GM18508 (cell line): ENCODE results near the gene LLGL1.

Experiments used
- ATAC-seq: cut with Tn5 transposase; IDR thresholded peaks from one replicate; pipeline ENCODE4 v1.9.1; 2021; ENCODE audit warnings: moderate number of reproducible peaks; ENCODE audit not compliant: insufficient read depth, unreplicated experiment

The LLGL1 gene

GRCh38 chr17:18225121-18225641 lies at the start of gene LLGL1:
Gene LLGL1, plus strand, starts transcription at chr17:18225635. Its CDS starts 48 bp downstream, at chr17:18225683.
- ATAC-seq: no peak

GRCh38 chr17:18176176-18176575 lies 49.3 kb upstream of the LLGL1 start:
- no peak for ATAC-seq

GRCh38 chr17:18177133-18177532 lies 48.3 kb upstream of the LLGL1 start:
- no peak for ATAC-seq

DNA sequence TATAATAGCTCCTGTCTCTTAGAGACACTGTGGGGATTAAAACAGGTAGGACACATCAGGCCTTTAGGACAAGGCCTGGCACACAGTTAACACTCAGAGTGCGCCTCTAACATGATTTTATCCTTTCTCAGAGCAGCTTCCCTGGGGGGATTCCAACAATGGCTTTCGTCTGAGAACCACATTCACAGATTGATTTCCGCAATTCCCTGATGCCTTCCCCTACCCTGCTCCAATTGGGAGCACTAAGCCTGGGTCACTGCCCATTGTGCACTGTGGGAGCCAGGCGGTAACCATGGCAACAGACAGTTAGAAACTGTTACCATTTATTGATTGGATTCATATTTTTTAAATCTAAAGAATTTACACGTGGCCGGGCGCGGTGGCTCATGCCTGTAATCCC lies 47.7 kb upstream of the LLGL1 start:
- ATAC-seq: no peak

DNA sequence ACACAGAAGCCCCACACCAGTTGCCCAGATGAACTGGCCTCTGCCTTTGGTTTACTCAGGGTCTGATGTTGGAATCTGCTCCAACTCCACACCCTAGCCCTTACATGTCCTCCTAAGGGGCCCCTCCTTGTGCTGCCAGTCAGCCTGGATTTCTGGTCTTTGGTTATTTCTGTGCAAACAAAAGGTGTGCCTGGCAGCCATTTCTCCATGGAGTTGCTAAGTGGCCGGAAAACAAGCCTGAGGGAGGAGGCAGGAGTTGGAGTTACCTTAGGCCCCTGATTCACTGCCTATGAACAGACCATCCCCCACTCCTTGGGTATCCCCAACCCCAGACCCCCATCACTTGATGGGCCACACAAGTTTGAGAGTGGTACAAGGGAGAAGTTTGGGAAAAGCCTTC lies 46.2 kb upstream of the LLGL1 start:
- no peak for ATAC-seq

- ATAC-seq: no peak
Measured at GRCh38 chr17:18179804-18180203, 45.6 kb upstream of the LLGL1 start.

GRCh38 chr17:18181358-18181757 lies 44.1 kb upstream of the LLGL1 start:
- ATAC-seq: no peak

DNA sequence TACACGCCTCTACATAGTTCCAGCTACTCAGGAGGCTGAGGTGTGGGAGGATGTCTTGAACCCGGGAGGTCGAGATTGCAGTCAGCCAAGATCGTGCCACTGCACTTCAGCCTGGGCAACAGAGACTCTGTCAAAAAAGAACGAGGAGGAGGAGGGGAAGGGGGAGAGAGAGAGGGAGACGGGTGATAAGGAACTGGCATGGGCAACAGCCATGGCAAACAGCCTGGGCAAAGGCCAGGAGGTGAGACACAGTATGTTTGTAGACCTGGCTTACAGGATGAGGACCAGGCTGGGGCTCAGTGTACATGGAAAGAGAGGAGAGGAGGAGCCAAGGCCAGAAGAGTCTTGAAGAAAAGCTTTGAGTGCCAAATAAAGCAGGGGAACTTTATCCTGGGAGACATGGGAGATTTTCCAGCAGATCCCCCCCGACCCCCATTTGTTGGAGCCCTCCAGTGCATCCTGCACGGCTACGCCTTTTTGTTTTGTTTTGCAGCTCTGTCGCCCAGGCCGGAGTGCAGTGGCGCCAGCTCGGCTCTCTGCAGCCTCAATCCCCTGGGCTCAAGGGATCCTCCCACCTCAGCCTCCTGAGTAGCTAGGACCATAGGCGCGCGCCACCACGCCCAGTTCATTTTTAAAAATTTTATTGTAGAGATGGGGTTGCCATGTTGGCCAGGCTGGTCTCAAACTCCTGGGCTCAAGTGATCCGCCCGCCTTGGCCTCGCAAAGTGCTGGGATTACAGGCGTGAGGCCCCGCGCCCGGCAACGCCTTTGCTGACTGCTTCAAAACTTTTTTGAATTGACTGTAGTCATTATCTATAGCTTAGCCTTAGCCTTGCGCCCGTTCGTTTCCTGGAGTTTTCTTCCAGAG lies 43.1 kb upstream of the LLGL1 start:
- ATAC-seq: no peak

GRCh38 chr17:18182978-18183333 lies 42.5 kb upstream of the LLGL1 start:
- peak; percentile 7 for ATAC-seq

DNA sequence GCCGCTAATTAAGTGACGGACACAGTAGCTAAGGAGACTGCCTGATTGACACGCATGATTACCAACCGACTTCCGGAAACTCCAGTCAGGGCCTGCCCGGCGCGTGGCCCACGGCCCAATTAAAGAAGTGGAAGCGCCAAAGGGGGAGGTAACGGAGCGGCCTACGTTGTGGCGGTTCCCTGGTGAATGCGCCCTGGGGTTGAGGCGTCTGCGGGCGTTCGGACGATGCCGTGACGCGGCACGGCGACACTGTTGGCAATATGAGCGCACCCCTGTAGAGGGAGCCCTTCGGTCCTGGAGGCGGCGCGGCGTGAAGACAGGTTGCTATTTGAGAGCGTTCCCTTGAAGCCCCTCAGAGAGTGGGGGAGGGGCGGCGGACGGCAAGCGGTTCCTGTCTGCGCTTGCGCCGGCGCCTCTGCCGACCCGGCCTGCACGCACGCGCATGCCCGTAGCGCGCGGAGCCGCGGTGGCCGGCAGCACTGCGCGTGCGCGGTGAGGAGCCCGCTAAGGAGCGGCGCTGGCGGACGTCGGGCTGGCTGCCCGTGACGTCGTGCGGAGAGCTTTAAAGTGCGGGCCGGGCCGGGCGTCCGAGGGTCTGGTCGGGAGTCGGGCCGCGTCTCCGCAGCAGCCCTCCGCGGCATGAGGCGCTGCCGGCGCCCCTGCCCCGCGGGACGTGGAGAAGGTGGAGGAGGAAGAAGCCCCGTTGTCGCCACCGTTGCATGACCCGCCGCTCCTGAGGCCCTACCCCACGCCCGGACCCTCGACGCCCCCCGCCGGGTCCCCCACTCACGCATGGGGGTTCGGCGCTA lies 41.9 kb upstream of the LLGL1 start, which contains the start of gene ALKBH5:
Gene ALKBH5 (plus strand): TSS at position 495 of the 809 bp plus-strand sequence. CDS start 416 bp downstream, outside the sequence.
- peak; percentile 73 for ATAC-seq

GRCh38 chr17:18184143-18185031 lies 41.0 kb upstream of the LLGL1 start:
- ATAC-seq: no peak

DNA sequence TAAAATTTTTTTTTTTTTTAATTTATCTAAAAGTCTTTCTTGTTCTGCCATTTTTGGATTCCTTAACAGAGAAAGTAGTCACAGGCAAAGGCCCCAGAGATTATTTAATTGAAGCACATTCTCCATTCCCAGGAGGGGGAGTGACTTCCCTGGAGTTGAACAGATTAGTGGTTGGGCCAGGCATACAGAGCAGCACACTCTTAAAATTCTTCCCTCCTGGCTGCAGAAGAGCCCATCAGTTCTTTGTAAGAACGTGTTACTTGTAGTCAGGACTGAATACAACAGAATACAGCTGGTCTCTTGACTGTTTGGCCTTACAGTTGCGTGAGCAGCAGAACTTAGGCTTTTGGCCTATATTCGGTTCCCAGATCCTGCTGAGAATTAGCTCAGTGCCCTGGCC lies 40.0 kb upstream of the LLGL1 start:
- ATAC-seq: no peak

GRCh38 chr17:18185832-18186626 lies 39.4 kb upstream of the LLGL1 start:
- no peak for ATAC-seq

DNA sequence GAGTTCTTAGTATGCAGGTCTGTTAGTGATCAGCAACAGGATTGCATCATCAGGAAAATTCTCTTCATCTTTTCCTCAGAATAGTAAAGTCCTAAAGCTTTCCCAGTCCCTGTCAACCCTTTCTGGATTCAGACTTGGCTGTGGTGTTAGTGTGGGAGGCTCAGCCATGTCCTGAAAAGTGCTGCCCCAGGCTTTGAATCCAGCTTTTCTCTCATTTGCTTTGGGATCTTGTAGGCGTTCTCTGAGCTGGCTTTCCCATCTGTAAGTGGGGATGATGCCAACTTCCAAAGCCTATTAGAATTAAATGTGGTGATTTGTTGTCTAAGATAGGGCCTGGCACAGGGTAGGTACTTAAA lies 38.8 kb upstream of the LLGL1 start:
- no peak for ATAC-seq

GRCh38 chr17:18187226-18187625 lies 38.2 kb upstream of the LLGL1 start:
- no peak for ATAC-seq

GRCh38 chr17:18187821-18188761 lies 37.3 kb upstream of the LLGL1 start:
- ATAC-seq: no peak

GRCh38 chr17:18190628-18191235 lies 34.7 kb upstream of the LLGL1 start:
- no peak for ATAC-seq

- no peak for ATAC-seq
Measured at GRCh38 chr17:18191236-18191667, 34.2 kb upstream of the LLGL1 start.
